Fibroblast of villous mesenchyme (primary cell): ENCODE measurements around the gene PDCD11. TPM values are rescaled to one million over a fixed set of nuclear protein-coding genes. Genes with fewer than 3 reads are reported as not detected.

Experiments
- DNase-seq: peaks from one replicate; pipeline ENCODE4 v3.0.0-alpha.2; 2010; ENCODE audit warnings: low read depth
- H3K4me3 ChIP-seq: 2 replicates; pipeline ENCODE4 v1.5.1; 2011; ENCODE audit warnings: low read depth, mild to moderate bottlenecking, low read length
- CTCF ChIP-seq: IDR thresholded peaks from 2 replicates; pipeline ENCODE4 v1.5.1; 2012; ENCODE audit warnings: low read depth, mild to moderate bottlenecking, low read length; ENCODE audit not compliant: insufficient read depth
- total RNA-seq: library from RNA; depleted of rRNA; stranded (reverse); fragments of >200 nt; gene quantifications from 2 replicates; pipeline ENCODE4 v1.2.3, GENCODE V29; 2012

The PDCD11 gene
- total RNA-seq, 1 donor, result 36.3 TPM

- no peak for TF ChIP-seq CTCF
- H3K4me3 ChIP-seq, result no peak overlapping the region
- no peak for DNase-seq
Observed at GRCh38 chr10:103439776-103440175, 43.4 kb downstream of the PDCD11 start.

- H3K4me3 ChIP-seq, result no peak overlapping the region
Observed at GRCh38 chr10:103440416-103440815, 44.0 kb downstream of the PDCD11 start.

GRCh38 chr10:103441206-103441605 lies 44.8 kb downstream of the PDCD11 start:
- H3K4me3 ChIP-seq, result no peak overlapping the region
- TF ChIP-seq CTCF, result no peak
- DNase-seq, result no peak

More at GRCh38 chr10:103440416-103440815, 44.0 kb downstream of the PDCD11 start:
- no peak for DNase-seq
- no peak for TF ChIP-seq CTCF

GRCh38 chr10:103441611-103442010 lies 45.2 kb downstream of the PDCD11 start:
- TF ChIP-seq CTCF, result no peak
- no peak overlapping the region for H3K4me3 ChIP-seq
- DNase-seq, result no peak

- DNase-seq, result peak; percentile 74
Observed at GRCh38 chr10:103442031-103442461, 45.6 kb downstream of the PDCD11 start.

GRCh38 chr10:103443475-103444185 lies 47.2 kb downstream of the PDCD11 start:
- DNase-seq, result no peak
- TF ChIP-seq CTCF, result no peak
- no peak overlapping the region for H3K4me3 ChIP-seq

More at GRCh38 chr10:103442031-103442461, 45.6 kb downstream of the PDCD11 start:
- H3K4me3 ChIP-seq, result no peak overlapping the region
- TF ChIP-seq CTCF, result no peak

GRCh38 chr10:103444478-103444877 lies 48.1 kb downstream of the PDCD11 start:
- H3K4me3 ChIP-seq, result no peak overlapping the region
- TF ChIP-seq CTCF, result no peak
- DNase-seq, result no peak
